H1 (cell line): ENCODE results near the gene TTC23. TPM values are rescaled to one million over a fixed set of nuclear protein-coding genes. Genes with fewer than 3 reads are reported as not detected.

Experiments used
- RAD21 ChIP-seq, 2 experiments: IDR thresholded peaks in 1 of 2; conservative IDR thresholded peaks in 1 of 2; 2 replicates each; pipeline ENCODE4 v1.6.1; 2011; ENCODE audit warnings: low read depth in 2 of 2, low read length in 2 of 2, improper control_type of control experiment in 1 of 2, inconsistent platforms in 1 of 2, mild to moderate bottlenecking in 1 of 2, moderate library complexity in 1 of 2
- polyA plus RNA-seq, 7 experiments: library from polyadenylated mRNA; depleted of rRNA in 3 of 7; stranded (reverse) in 5 of 7; unstranded in 2 of 7; fragments of >200 nt in 5 of 7; fragments of 200-250 nt in 2 of 7; gene quantifications; 1 replicate in 5 of 7; 2 replicates in 1 of 7; 4 replicates in 1 of 7; pipeline versions ENCODE4 v1.2.1 to v1.2.3, GENCODE V29; 2011 to 2013; ENCODE audit warnings: missing spikeins in 2 of 7, mixed read lengths in 2 of 7
- total RNA-seq: library from RNA; stranded (reverse); fragmentation: NEBNext Ultra II Directional; extraction: Animal tissue kit (Norgen Biotek cat#: 25700); gene quantifications from 2 replicates; pipeline ENCODE4 v1.2.1, GENCODE V29; 2021

TTC23 gene
- total and polyA plus RNA-seq, 2 of the 8 experiments (the other 6 are each of a cell fraction or from before 2014, with no cell fraction given), result 4.8 to 23.0 TPM

- no peak for TF ChIP-seq RAD21 (IDR thresholded peaks at IDR 0.05 in 1 of 2, conservative IDR thresholded peaks at IDR 0.05 in 1 of 2; ENCODE audit: low read depth in 2 of 2, low read length in 2 of 2)
- TF ChIP-seq, all 59 proteins: peak for 0
Measured at GRCh38 chr15:99090011-99090699, 159.2 kb downstream of the TTC23 start (continued).
